ENCODE measurements around the gene PRDX1.
"Not testable (repeated sequence)": the region's sequence is repeated elsewhere in the genome, so short reads cannot be mapped to it uniquely, and the experiment has no call there.

Gene PRDX1

GRCh38 chr1:45503462-45504360 lies 18.0 kb downstream of the PRDX1 start:
- Histone ChIP-seq H3K9ac (ENCODE audit: low read length in 2 of 2) (no peak overlapping the region), H3K36me3 (ENCODE audit: control insufficient read depth in 2 of 2, insufficient read depth in 2 of 2, low read length in 2 of 2) (peaks cover 11% of the 10 kb centered on the region in 2 donors), H3K27me3 (ENCODE audit: control insufficient read depth in 1 of 2, insufficient read depth in 2 of 2, low read length in 2 of 2) (no peaks in the 10 kb centered on the region), H3K4me1 (ENCODE audit: control insufficient read depth, insufficient read depth, low read length) (peaks cover 24% of the 10 kb centered on the region), H3K9me3 (ENCODE audit: control insufficient read depth in 2 of 2, low read length in 2 of 2) (no peaks in the 10 kb centered on the region), H3K4me3 (ENCODE audit: low read length in 2 of 2) (no peak overlapping the region), H3K27ac (ENCODE audit: low read length) (no peak overlapping the region)

GRCh38 chr1:45501505-45501859 lies 20.2 kb downstream of the PRDX1 start:
- Histone ChIP-seq H3K9me3 (ENCODE audit: control insufficient read depth in 2 of 2, low read length in 2 of 2) (no peaks in the 10 kb centered on the region), H3K36me3 (ENCODE audit: control insufficient read depth in 2 of 2, insufficient read depth in 2 of 2, low read length in 2 of 2) (no peaks in the 10 kb centered on the region), H3K9ac (ENCODE audit: low read length in 2 of 2) (no peak overlapping the region), H3K4me3 (ENCODE audit: low read length in 2 of 2) (no peak overlapping the region), H3K4me1 (ENCODE audit: control insufficient read depth, insufficient read depth, low read length) (peaks cover 20% of the 10 kb centered on the region), H3K27me3 (ENCODE audit: control insufficient read depth in 1 of 2, insufficient read depth in 2 of 2, low read length in 2 of 2) (no peaks in the 10 kb centered on the region), H3K27ac (ENCODE audit: low read length) (no peak overlapping the region)

- peak overlapping the region; percentile 67 to 81 for H3K9ac ChIP-seq (ENCODE audit: low read length in 2 of 2)
- H3K4me1 ChIP-seq (ENCODE audit: control insufficient read depth, insufficient read depth, low read length), result peaks cover 20% of the 10 kb centered on the region
- H3K9me3 ChIP-seq (ENCODE audit: control insufficient read depth in 2 of 2, low read length in 2 of 2), result no peaks in the 10 kb centered on the region
- H3K27me3 ChIP-seq (ENCODE audit: control insufficient read depth in 1 of 2, insufficient read depth in 2 of 2, low read length in 2 of 2), result no peaks in the 10 kb centered on the region
- H3K36me3 ChIP-seq (ENCODE audit: control insufficient read depth in 2 of 2, insufficient read depth in 2 of 2, low read length in 2 of 2), result peaks cover 0 to 2% of the 10 kb centered on the region in 2 donors
- H3K27ac ChIP-seq (ENCODE audit: low read length), result no peak overlapping the region
- H3K4me3 ChIP-seq (ENCODE audit: low read length in 2 of 2), result peak overlapping the region; percentile 92 to 98
Measured at GRCh38 chr1:45499415-45499769, 22.3 kb downstream of the PRDX1 start.

DNA sequence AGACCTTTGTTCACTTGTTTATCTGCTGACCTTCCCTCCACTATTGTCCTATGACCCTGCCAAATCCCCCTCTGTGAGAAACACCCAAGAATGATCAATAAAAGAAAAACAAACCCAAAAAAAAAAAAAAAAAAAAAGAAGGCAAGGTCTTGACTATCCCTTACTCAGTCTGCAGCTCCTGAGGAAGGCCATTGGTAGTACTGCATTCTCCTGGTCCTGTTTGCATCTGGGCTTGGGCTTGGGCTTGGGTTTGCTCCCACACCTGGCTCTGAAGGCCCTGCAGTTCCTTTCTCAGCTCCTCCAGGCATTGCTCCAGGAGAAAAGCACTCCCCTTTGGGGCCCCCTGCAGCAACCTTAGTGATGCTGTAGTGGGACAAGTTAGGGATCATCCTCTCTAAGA lies 23.4 kb downstream of the PRDX1 start:
- H3K27ac ChIP-seq (ENCODE audit: low read length), result no peak overlapping the region
- no peak overlapping the region for H3K9ac ChIP-seq (ENCODE audit: low read length in 2 of 2)
- peaks cover 20% of the 10 kb centered on the region for H3K4me1 ChIP-seq (ENCODE audit: control insufficient read depth, insufficient read depth, low read length)
- no peak overlapping the region for H3K4me3 ChIP-seq (ENCODE audit: low read length in 2 of 2)
- no peaks in the 10 kb centered on the region for H3K9me3 ChIP-seq (ENCODE audit: control insufficient read depth in 2 of 2, low read length in 2 of 2)
- peaks cover 0 to 2% of the 10 kb centered on the region in 2 donors for H3K36me3 ChIP-seq (ENCODE audit: control insufficient read depth in 2 of 2, insufficient read depth in 2 of 2, low read length in 2 of 2)
- H3K27me3 ChIP-seq (ENCODE audit: control insufficient read depth in 1 of 2, insufficient read depth in 2 of 2, low read length in 2 of 2), result no peaks in the 10 kb centered on the region

DNA sequence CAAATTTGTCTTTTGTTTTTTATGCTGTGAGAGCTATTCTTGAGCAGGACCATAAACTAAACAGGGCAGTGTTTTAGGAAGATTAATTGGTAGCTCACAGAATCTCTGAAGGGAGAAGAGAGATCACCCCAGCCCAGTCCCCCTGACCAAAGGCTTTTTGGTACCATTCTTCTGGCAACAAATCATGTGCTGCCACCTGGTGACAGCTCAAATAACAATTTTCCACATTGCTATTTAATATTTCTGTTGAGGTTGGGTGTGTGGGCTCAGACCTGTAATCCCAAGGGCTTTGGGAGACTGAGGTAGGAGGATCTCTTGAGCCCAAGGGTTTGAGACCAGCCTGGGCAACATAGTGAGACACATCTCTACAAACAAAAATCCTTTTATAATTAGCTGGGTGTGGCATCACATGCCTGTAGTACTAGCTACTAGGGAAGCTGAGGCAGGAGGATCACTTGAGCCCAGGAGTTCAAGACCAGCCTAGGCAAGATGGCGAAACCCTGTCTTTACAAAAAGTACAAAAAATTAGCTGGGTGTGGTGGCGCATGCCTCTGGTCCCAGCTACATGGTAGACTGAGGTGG lies 28.5 kb downstream of the PRDX1 start:
- Histone ChIP-seq H3K9me3 (ENCODE audit: control insufficient read depth in 2 of 2, low read length in 2 of 2) (no peaks in the 10 kb centered on the region), H3K9ac (ENCODE audit: low read length in 2 of 2) (no peak overlapping the region), H3K4me1 (ENCODE audit: control insufficient read depth, insufficient read depth, low read length) (peaks cover 12% of the 10 kb centered on the region), H3K27ac (ENCODE audit: low read length) (no peak overlapping the region), H3K4me3 (ENCODE audit: low read length in 2 of 2) (no peak overlapping the region), H3K36me3 (ENCODE audit: control insufficient read depth in 2 of 2, insufficient read depth in 2 of 2, low read length in 2 of 2) (peaks cover 0 to 2% of the 10 kb centered on the region in 2 donors), H3K27me3 (ENCODE audit: control insufficient read depth in 1 of 2, insufficient read depth in 2 of 2, low read length in 2 of 2) (no peaks in the 10 kb centered on the region)

DNA sequence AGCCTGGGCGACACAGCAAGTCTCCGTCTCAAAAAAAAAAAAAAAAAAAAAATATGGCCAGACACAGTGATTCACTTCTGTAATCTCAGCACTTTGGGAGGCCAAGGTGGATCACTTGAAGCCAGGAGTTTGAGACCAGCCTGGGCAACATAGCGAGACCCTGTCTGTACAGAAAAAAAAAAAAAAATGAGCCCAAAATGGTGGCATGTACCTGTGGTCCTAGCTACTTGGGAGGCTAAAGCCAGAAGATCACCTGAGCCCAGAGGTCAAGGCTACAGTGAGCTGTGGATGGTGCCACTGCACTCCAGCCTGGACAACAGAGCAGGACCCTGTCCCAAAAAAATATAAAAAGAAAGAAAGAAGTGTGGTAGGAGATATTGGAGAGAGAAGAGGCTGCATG lies 29.0 kb downstream of the PRDX1 start:
- H3K4me1 ChIP-seq (ENCODE audit: control insufficient read depth, insufficient read depth, low read length), result peaks cover 12% of the 10 kb centered on the region
- peaks cover 0 to 2% of the 10 kb centered on the region in 2 donors for H3K36me3 ChIP-seq (ENCODE audit: control insufficient read depth in 2 of 2, insufficient read depth in 2 of 2, low read length in 2 of 2)
- H3K9me3 ChIP-seq (ENCODE audit: control insufficient read depth in 2 of 2, low read length in 2 of 2), result no peaks in the 10 kb centered on the region
- H3K27ac ChIP-seq (ENCODE audit: low read length), result no peak overlapping the region
- no peak overlapping the region for H3K9ac ChIP-seq (ENCODE audit: low read length in 2 of 2)
- H3K27me3 ChIP-seq (ENCODE audit: control insufficient read depth in 1 of 2, insufficient read depth in 2 of 2, low read length in 2 of 2), result no peaks in the 10 kb centered on the region
- H3K4me3 ChIP-seq (ENCODE audit: low read length in 2 of 2), result no peak overlapping the region

DNA sequence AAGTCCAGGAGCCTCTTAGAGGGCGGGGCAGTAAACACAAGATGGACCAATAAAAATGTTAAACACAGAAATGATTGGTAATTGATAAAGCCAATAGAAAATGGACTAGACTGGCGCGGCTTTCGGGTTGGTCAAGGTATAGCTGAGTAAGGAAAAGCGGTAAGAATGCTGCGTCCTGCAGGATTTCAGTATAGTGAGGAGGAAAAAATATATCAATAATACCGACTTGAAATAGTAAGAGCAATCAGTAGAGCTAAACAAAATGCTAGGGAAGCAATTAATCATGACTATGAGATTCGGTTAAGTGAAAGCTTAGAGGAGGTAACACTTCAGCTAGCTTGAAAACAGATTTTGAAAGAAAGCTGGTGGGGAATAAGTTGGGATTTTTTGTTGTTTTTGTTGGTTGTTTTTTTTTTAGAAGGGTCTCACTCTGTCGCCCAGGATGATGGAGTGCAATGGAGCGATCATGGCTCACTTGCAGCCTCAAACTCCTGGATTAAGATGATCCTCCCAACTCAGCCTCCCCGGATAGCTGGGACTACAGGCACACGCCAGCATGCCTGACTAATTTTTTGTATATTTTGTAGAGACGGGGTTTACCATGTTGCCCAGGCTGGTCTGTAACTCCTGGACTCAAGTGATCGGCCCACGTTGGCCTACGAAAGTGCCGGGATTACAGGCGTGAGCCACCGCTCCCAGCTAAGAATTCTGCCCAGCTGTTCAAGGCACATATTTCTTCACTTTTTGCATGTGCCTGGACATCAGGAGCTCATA lies 30.0 kb downstream of the PRDX1 start:
- Histone ChIP-seq H3K9ac (ENCODE audit: low read length in 2 of 2) (peak overlapping the region in 1 of 2 donors; percentile 58), H3K27me3 (ENCODE audit: control insufficient read depth in 1 of 2, insufficient read depth in 2 of 2, low read length in 2 of 2) (no peaks in the 10 kb centered on the region), H3K27ac (ENCODE audit: low read length) (peak overlapping the region; percentile 58), H3K9me3 (ENCODE audit: control insufficient read depth in 2 of 2, low read length in 2 of 2) (no peaks in the 10 kb centered on the region), H3K36me3 (ENCODE audit: control insufficient read depth in 2 of 2, insufficient read depth in 2 of 2, low read length in 2 of 2) (peaks cover 0 to 2% of the 10 kb centered on the region in 2 donors), H3K4me1 (ENCODE audit: control insufficient read depth, insufficient read depth, low read length) (peaks cover 12% of the 10 kb centered on the region), H3K4me3 (ENCODE audit: low read length in 2 of 2) (peak overlapping the region; percentile 45 to 88)

DNA sequence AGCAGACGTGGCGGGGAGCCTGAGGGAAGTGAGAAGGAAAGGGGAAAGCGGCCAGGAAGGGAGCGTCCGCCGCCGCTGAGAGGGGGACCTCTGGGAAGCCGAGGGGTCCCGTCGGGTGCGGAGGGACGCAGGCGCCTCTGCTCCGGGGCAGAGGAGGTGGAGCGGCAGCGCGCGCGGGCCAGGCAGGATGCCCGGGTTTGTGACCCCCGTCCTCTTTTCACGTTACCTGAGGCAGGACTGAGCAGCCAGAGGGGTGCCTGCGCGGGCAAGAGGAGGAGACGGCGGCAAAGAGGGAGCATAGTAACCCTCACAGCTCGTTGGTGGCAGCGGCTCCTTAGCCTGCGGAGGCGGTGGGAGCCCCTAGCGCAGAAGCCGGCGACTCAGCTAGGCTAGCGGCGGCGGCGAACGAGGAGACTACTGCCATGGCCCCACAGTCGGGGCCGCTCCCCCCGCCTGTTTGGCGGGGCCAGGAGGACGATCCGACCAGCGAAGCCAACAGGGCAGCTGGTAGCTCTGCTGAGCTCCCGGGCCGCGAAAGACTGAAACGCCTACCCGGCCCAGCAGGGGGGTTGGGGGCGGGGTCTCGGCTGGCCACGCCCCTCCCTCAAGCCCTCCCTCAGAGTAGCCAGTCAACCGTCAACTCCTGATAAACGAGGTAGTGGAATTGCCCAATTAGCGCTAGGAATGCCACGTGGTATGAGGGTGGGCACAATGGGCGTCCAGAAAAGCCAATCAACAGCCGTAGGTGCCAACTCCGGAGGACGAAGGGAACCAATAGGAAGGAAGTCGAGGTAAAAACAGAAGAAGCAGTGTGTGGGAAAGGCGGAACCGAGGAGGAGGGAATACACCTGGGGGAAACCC lies 30.8 kb downstream of the PRDX1 start, which contains the start of gene TESK2:
TESK2 (minus strand) TSS at position 538 of the 861 bp plus-strand sequence. CDS start 33,378 bp downstream, outside the sequence.
- Histone ChIP-seq H3K36me3 (ENCODE audit: control insufficient read depth in 2 of 2, insufficient read depth in 2 of 2, low read length in 2 of 2) (peaks cover 0 to 2% of the 10 kb centered on the region in 2 donors), H3K9ac (ENCODE audit: low read length in 2 of 2) (peak within 1 kb of the TSS; percentile 69 to 80), H3K4me3 (ENCODE audit: low read length in 2 of 2) (peak within 1 kb of the TSS; percentile 80 to 88), H3K4me1 (ENCODE audit: control insufficient read depth, insufficient read depth, low read length) (peaks cover 12% of the 10 kb centered on the region), H3K27me3 (ENCODE audit: control insufficient read depth in 1 of 2, insufficient read depth in 2 of 2, low read length in 2 of 2) (no peaks in the 10 kb centered on the region), H3K27ac (ENCODE audit: low read length) (peak within 1 kb of the TSS; percentile 58), H3K9me3 (ENCODE audit: control insufficient read depth in 2 of 2, low read length in 2 of 2) (no peaks in the 10 kb centered on the region)

- no peaks in the 10 kb centered on the region for H3K9me3 ChIP-seq (ENCODE audit: control insufficient read depth in 2 of 2, low read length in 2 of 2)
- peak overlapping the region; percentile 69 to 80 for H3K9ac ChIP-seq (ENCODE audit: low read length in 2 of 2)
- peak overlapping the region; percentile 80 to 88 for H3K4me3 ChIP-seq (ENCODE audit: low read length in 2 of 2)
- peaks cover 0 to 2% of the 10 kb centered on the region in 2 donors for H3K36me3 ChIP-seq (ENCODE audit: control insufficient read depth in 2 of 2, insufficient read depth in 2 of 2, low read length in 2 of 2)
- H3K27ac ChIP-seq (ENCODE audit: low read length), result peak overlapping the region; percentile 58
- peaks cover 12% of the 10 kb centered on the region for H3K4me1 ChIP-seq (ENCODE audit: control insufficient read depth, insufficient read depth, low read length)
- H3K27me3 ChIP-seq (ENCODE audit: control insufficient read depth in 1 of 2, insufficient read depth in 2 of 2, low read length in 2 of 2), result no peaks in the 10 kb centered on the region
Measured at GRCh38 chr1:45490121-45490625, 31.5 kb downstream of the PRDX1 start.

GRCh38 chr1:45489379-45489778 lies 32.3 kb downstream of the PRDX1 start:
- not testable (repeated sequence) for H3K27me3 ChIP-seq (ENCODE audit: control insufficient read depth in 1 of 2, insufficient read depth in 2 of 2, low read length in 2 of 2); H3K9me3 ChIP-seq (ENCODE audit: control insufficient read depth in 2 of 2, low read length in 2 of 2); H3K27ac ChIP-seq (ENCODE audit: low read length); H3K36me3 ChIP-seq (ENCODE audit: control insufficient read depth in 2 of 2, insufficient read depth in 2 of 2, low read length in 2 of 2); H3K9ac ChIP-seq (ENCODE audit: low read length in 2 of 2)
- H3K4me3 ChIP-seq (ENCODE audit: low read length in 2 of 2), result peak overlapping the region in 1 of 2 donors; percentile 88
- peaks cover 12% of the 10 kb centered on the region for H3K4me1 ChIP-seq (ENCODE audit: control insufficient read depth, insufficient read depth, low read length)

All from stomach smooth muscle (tissue), 2 donors.